D721Med (cell line): Measurements from ENCODE around the gene LAMTOR4.

Experiments
- DNase-seq: peaks from one replicate; pipeline ENCODE4 v3.0.0; 2011; ENCODE audit warnings: low spot score; ENCODE audit not compliant: insufficient read length
- FAIRE-seq: peaks from 2 replicates; lab custom pipeline; 2011; peaks lifted over from hg19 to GRCh38; lab: Jason Lieb, UNC
- CTCF ChIP-seq: IDR thresholded peaks from 2 replicates; pipeline ENCODE4 v1.5.1; 2012; ENCODE audit warnings: mild to moderate bottlenecking, control low read depth; ENCODE audit not compliant: insufficient read depth; ENCODE audit errors: missing control alignments

The LAMTOR4 gene

GRCh38 chr7:100147278-100147677, 1.4 kb upstream of the LAMTOR4 start:
- no peak for TF ChIP-seq CTCF
- FAIRE-seq: no peak
- DNase-seq: no peak

- FAIRE-seq (no peak), DNase-seq (no peak)
- TF ChIP-seq CTCF: no peak
These were observed 526 bp upstream of the LAMTOR4 start for GRCh38 chr7:100148225-100148558.

GRCh38 chr7:100152404-100152803, 3.7 kb downstream of the LAMTOR4 start:
- no peak for DNase-seq
- no peak for FAIRE-seq

GRCh38 chr7:100152937-100153666, 4.4 kb downstream of the LAMTOR4 start:
- no peak for FAIRE-seq
- TF ChIP-seq CTCF: no peak
- no peak for DNase-seq

More at GRCh38 chr7:100152404-100152803, 3.7 kb downstream of the LAMTOR4 start:
- TF ChIP-seq CTCF: no peak

- DNase-seq: no peak
- no peak for TF ChIP-seq CTCF
- FAIRE-seq: no peak
These were observed 5.2 kb downstream of the LAMTOR4 start for GRCh38 chr7:100153708-100154535.

- no peak for DNase-seq
- no peak for TF ChIP-seq CTCF
- FAIRE-seq: no peak
These were observed 6.2 kb downstream of the LAMTOR4 start for GRCh38 chr7:100154651-100155491.
